ENCODE measurements around the gene KBTBD4. TPM values are rescaled to one million over a fixed set of nuclear protein-coding genes. Genes with fewer than 3 reads are reported as not detected.
A peak's percentile ranks its signal among the peaks of the same experiment; 100 is the strongest.

The KBTBD4 gene
- total and polyA plus RNA-seq, 7 experiments from 2014 or later = 15.0 to 47.2 (median 22.5) TPM

DNA sequence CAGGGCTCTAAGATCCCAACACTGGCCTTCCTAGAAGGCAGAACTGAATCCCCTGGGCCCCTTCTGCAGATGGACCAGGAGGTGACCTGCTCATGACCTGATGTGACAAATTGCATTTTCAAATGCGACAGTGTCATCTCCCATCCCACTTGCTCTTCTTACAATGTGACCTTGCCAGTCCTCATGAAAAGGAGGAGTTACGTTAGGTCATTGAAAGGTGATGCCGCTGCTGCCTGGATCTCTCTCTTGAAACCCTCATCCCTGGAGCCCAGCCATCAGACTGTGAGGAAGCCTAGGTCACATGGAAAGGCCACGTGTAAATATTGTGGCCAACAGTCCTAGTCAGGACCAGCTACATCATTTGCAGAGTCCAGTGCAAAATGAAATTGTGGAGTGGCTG lies 21.1 kb upstream of the KBTBD4 start:
- Histone ChIP-seq H3K27ac (ENCODE audit: low read depth, low read length) (no peak overlapping the region), H3K4me1 (ENCODE audit: control insufficient read depth in 2 of 2, insufficient read depth in 2 of 2, low read length in 2 of 2) (no peaks in the 10 kb centered on the region), H3K27me3 (ENCODE audit: control insufficient read depth in 2 of 2, insufficient read depth in 2 of 2, low read length in 2 of 2) (no peaks in the 10 kb centered on the region), H3K36me3 (ENCODE audit: control insufficient read depth in 2 of 3, insufficient read depth in 3 of 3, low read length in 3 of 3) (no peaks in the 10 kb centered on the region), H3K9me3 (ENCODE audit: control insufficient read depth in 2 of 3, low read length in 3 of 3) (no peaks in the 10 kb centered on the region), H3K4me3 (ENCODE audit: low read length) (no peak overlapping the region)
- no peak overlapping the region for H3K4me3 Mint-ChIP-seq
- intact Hi-C loops (cut with micrococcal nuclease) = loop anchor here in 1 of 2 donors (10.0 kb wide), 1 partner anchor 65 kb away; no protein-coding TSS in a partner anchor
- ATAC-seq (no peak), DNase-seq (no peak)
- H3K36me3 Mint-ChIP-seq = peaks cover 0 to 5% (median 0%) of the 10 kb centered on the region in 5 donors
- H3K27me3 Mint-ChIP-seq = peaks cover 8 to 15% (median 11%) of the 10 kb centered on the region in 5 donors
- H3K9me3 Mint-ChIP-seq = no peaks in the 10 kb centered on the region
- no peak overlapping the region for H3K27ac Mint-ChIP-seq
- ChIA-PET CTCF (no interaction called here), POLR2A (no interaction called here)
- H3K4me1 Mint-ChIP-seq = no peaks in the 10 kb centered on the region

- Mint-ChIP-seq H3K36me3 (peaks cover 0 to 5% (median 0%) of the 10 kb centered on the region in 5 donors), H3K9me3 (no peaks in the 10 kb centered on the region), H3K27me3 (peaks cover 36 to 39% (median 37%) of the 10 kb centered on the region in 5 donors), H3K27ac (no peak overlapping the region), H3K4me3 (no peak overlapping the region), H3K4me1 (peaks cover 0 to 14% (median 9%) of the 10 kb centered on the region in 7 donors)
- Histone ChIP-seq H3K27ac (ENCODE audit: low read depth, low read length) (no peak overlapping the region), H3K36me3 (ENCODE audit: control insufficient read depth in 2 of 3, insufficient read depth in 3 of 3, low read length in 3 of 3) (no peaks in the 10 kb centered on the region), H3K4me1 (ENCODE audit: control insufficient read depth in 2 of 2, insufficient read depth in 2 of 2, low read length in 2 of 2) (peaks cover 0 to 6% of the 10 kb centered on the region in 2 donors), H3K27me3 (ENCODE audit: control insufficient read depth in 2 of 2, insufficient read depth in 2 of 2, low read length in 2 of 2) (peaks cover 6 to 25% of the 10 kb centered on the region in 2 donors), H3K9me3 (ENCODE audit: control insufficient read depth in 2 of 3, low read length in 3 of 3) (no peaks in the 10 kb centered on the region), H3K4me3 (ENCODE audit: low read length) (no peak overlapping the region)
- CTCF ChIA-PET = no interaction called here
- intact Hi-C loops (cut with micrococcal nuclease) = loop anchor here in 1 of 2 donors (10.0 kb wide), 1 partner anchor 61 kb away; no protein-coding TSS in a partner anchor
- DNase-seq (no peak), ATAC-seq (no peak)
- POLR2A ChIA-PET = interaction anchor here (0.9 kb wide), 1 partner anchor 44 kb away, joined by 4 read pairs; no protein-coding TSS in a partner anchor
These were observed 17.2 kb upstream of the KBTBD4 start for GRCh38 chr11:47595967-47596366.

DNA sequence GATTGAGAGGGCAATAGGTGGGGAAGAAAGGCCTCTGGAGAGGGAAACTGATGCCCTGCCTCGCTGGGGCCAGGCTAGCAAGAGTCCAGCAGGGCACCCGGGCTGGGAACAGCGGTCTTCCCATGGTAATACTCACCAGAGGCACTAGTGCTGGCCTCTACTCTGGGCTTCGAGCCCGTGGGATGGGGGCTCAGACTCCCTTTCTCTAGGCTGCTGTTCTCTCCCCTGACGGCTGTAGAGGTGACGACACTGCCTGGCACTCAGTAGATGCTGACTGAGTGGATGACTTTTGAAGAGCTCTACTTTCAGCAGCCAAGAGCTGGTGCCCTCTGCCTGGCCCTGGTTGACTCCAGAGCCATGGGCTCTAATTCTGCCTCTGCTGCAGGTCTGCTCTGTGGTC lies 16.3 kb upstream of the KBTBD4 start:
- ATAC-seq (no peak), DNase-seq (no peak)
- Mint-ChIP-seq H3K4me1 (peaks cover 0 to 14% (median 9%) of the 10 kb centered on the region in 7 donors), H3K27me3 (peaks cover 36 to 39% (median 37%) of the 10 kb centered on the region in 5 donors), H3K27ac (no peak overlapping the region), H3K36me3 (peaks cover 0 to 5% (median 0%) of the 10 kb centered on the region in 5 donors), H3K4me3 (peak overlapping the region in 1 of 10 donors; percentile 3), H3K9me3 (no peaks in the 10 kb centered on the region)
- POLR2A ChIA-PET = interaction anchor here (0.5 to 0.9 kb wide), 3 partner anchors 13 to 43 kb away, joined by 3 to 4 read pairs (median 3); no protein-coding TSS in a partner anchor
- CTCF ChIA-PET = no interaction called here
- Histone ChIP-seq H3K27me3 (ENCODE audit: control insufficient read depth in 2 of 2, insufficient read depth in 2 of 2, low read length in 2 of 2) (peaks cover 6 to 25% of the 10 kb centered on the region in 2 donors), H3K27ac (ENCODE audit: low read depth, low read length) (no peak overlapping the region), H3K4me1 (ENCODE audit: control insufficient read depth in 2 of 2, insufficient read depth in 2 of 2, low read length in 2 of 2) (peaks cover 0 to 6% of the 10 kb centered on the region in 2 donors), H3K9me3 (ENCODE audit: control insufficient read depth in 2 of 3, low read length in 3 of 3) (no peaks in the 10 kb centered on the region), H3K4me3 (ENCODE audit: low read length) (no peak overlapping the region), H3K36me3 (ENCODE audit: control insufficient read depth in 2 of 3, insufficient read depth in 3 of 3, low read length in 3 of 3) (no peaks in the 10 kb centered on the region)
- intact Hi-C loops (cut with micrococcal nuclease) = loop anchor here in 1 of 2 donors (10.0 kb wide), 1 partner anchor 60 kb away; no protein-coding TSS in a partner anchor

- peaks cover 0 to 2% (median 0%) of the 10 kb centered on the region in 5 donors for H3K36me3 Mint-ChIP-seq
- H3K27ac ChIP-seq (ENCODE audit: low read depth, low read length) = no peak within 1 kb of the TSS
- H3K27me3 Mint-ChIP-seq = peaks cover 36 to 38% (median 36%) of the 10 kb centered on the region in 5 donors
- peaks cover 0 to 14% (median 9%) of the 10 kb centered on the region in 7 donors for H3K4me1 Mint-ChIP-seq
- H3K9me3 Mint-ChIP-seq = no peaks in the 10 kb centered on the region
- ATAC-seq (no peak), DNase-seq (no peak)
- no peak within 1 kb of the TSS for H3K4me3 ChIP-seq (ENCODE audit: low read length)
- ChIA-PET POLR2A (interaction anchor here (0.9 kb wide), 1 partner anchor 15 kb away, joined by 3 read pairs; the partner anchor contains the start of gene NDUFS3), CTCF (no interaction called here)
- peak within 1 kb of the TSS in 6 of 10 donors; percentile 5 to 67 (median 37) for H3K4me3 Mint-ChIP-seq
- peaks cover 0 to 6% of the 10 kb centered on the region in 2 donors for H3K4me1 ChIP-seq (ENCODE audit: control insufficient read depth in 2 of 2, insufficient read depth in 2 of 2, low read length in 2 of 2)
- no peak within 1 kb of the TSS for H3K27ac Mint-ChIP-seq
- intact Hi-C loops (cut with micrococcal nuclease) = loop anchor here in 1 of 2 donors (10.0 kb wide), 1 partner anchor 59 kb away; no protein-coding TSS in a partner anchor
- H3K9me3 ChIP-seq (ENCODE audit: control insufficient read depth in 2 of 3, low read length in 3 of 3) = no peaks in the 10 kb centered on the region
- H3K36me3 ChIP-seq (ENCODE audit: control insufficient read depth in 2 of 3, insufficient read depth in 3 of 3, low read length in 3 of 3) = no peaks in the 10 kb centered on the region
- peaks cover 6 to 25% of the 10 kb centered on the region in 2 donors for H3K27me3 ChIP-seq (ENCODE audit: control insufficient read depth in 2 of 2, insufficient read depth in 2 of 2, low read length in 2 of 2)
These were observed 15.4 kb upstream of the KBTBD4 start, which contains the start of gene C1QTNF4 for GRCh38 chr11:47593934-47594855. Gene C1QTNF4, minus strand, starts transcription at chr11:47594411. Its CDS starts 3,601 bp downstream, at chr11:47590810.

DNA sequence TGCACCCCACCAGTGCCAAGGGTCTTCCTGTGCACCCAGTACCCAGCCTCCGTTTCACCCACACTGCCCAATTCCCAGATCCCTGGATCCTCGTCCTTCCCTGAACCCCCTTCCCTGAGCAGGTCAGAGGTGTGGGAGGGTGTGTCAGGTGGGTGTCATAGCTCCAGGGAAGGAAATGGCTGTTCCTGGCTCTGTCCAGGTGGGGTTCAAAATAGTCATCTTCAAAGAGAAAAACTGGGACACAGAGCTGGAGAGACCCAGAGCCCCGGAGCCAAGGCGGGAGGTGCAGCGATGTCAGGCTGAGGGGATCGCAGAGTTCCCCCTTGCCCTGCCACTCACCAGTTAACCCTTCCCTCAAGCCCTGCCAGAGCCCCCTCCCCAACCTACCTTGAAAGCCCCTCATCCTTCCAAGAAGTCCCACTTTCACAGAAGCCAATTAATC lies 14.7 kb upstream of the KBTBD4 start:
- Mint-ChIP-seq H3K27me3 (peaks cover 33 to 38% (median 36%) of the 10 kb centered on the region in 5 donors), H3K9me3 (no peaks in the 10 kb centered on the region), H3K4me1 (peaks cover 0 to 14% (median 9%) of the 10 kb centered on the region in 7 donors), H3K36me3 (no peaks in the 10 kb centered on the region), H3K4me3 (peak overlapping the region in 5 of 10 donors; percentile 31 to 67 (median 39)), H3K27ac (no peak overlapping the region)
- intact Hi-C loops (cut with micrococcal nuclease) = loop anchor here in 1 of 2 donors (10.0 kb wide), 1 partner anchor 59 kb away; no protein-coding TSS in a partner anchor
- POLR2A ChIA-PET = interaction anchor here (0.9 kb wide), 1 partner anchor 14 kb away, joined by 3 read pairs; the partner anchor contains the start of gene NDUFS3
- no peak for DNase-seq
- Histone ChIP-seq H3K4me3 (ENCODE audit: low read length) (no peak overlapping the region), H3K4me1 (ENCODE audit: control insufficient read depth in 2 of 2, insufficient read depth in 2 of 2, low read length in 2 of 2) (peaks cover 0 to 6% of the 10 kb centered on the region in 2 donors), H3K27me3 (ENCODE audit: control insufficient read depth in 2 of 2, insufficient read depth in 2 of 2, low read length in 2 of 2) (peaks cover 6 to 25% of the 10 kb centered on the region in 2 donors), H3K27ac (ENCODE audit: low read depth, low read length) (no peak overlapping the region), H3K36me3 (ENCODE audit: control insufficient read depth in 2 of 3, insufficient read depth in 3 of 3, low read length in 3 of 3) (no peaks in the 10 kb centered on the region), H3K9me3 (ENCODE audit: control insufficient read depth in 2 of 3, low read length in 3 of 3) (no peaks in the 10 kb centered on the region)
- no peak for ATAC-seq
- CTCF ChIA-PET = no interaction called here

DNA sequence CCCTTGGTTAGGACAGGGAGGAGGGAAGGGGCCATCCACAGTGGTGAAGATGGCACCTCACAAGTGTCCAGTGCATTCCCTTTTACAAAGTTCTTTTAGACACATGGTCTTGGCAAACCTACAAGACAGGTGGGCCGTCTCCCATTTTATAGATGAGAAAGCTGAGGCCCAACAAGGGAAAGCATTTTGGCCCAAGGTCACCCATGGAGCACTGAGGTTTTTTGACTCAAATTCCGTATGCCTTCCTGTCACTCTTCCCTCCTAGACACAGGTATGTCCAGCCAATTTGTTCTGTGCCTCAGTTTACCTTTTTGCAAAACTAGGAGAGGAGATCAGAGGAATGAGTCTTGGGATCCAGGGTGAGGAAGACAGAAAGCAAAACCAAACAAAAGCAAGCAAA lies 14.2 kb upstream of the KBTBD4 start:
- ChIA-PET POLR2A (interaction anchor here (0.9 kb wide), 1 partner anchor 14 kb away, joined by 3 read pairs; the partner anchor contains the start of gene NDUFS3), CTCF (no interaction called here)

More for the DNA sequence above, 14.2 kb upstream of the KBTBD4 start:
- peaks cover 0 to 6% of the 10 kb centered on the region in 2 donors for H3K4me1 ChIP-seq (ENCODE audit: control insufficient read depth in 2 of 2, insufficient read depth in 2 of 2, low read length in 2 of 2)
- H3K27ac ChIP-seq (ENCODE audit: low read depth, low read length) = no peak overlapping the region
- Mint-ChIP-seq H3K4me1 (peaks cover 0 to 14% (median 9%) of the 10 kb centered on the region in 7 donors), H3K27ac (no peak overlapping the region), H3K9me3 (no peaks in the 10 kb centered on the region), H3K27me3 (peaks cover 33 to 38% (median 36%) of the 10 kb centered on the region in 5 donors), H3K36me3 (no peaks in the 10 kb centered on the region), H3K4me3 (peak overlapping the region in 2 of 10 donors; percentile 35 to 67)
- no peak overlapping the region for H3K4me3 ChIP-seq (ENCODE audit: low read length)
- H3K9me3 ChIP-seq (ENCODE audit: control insufficient read depth in 2 of 3, low read length in 3 of 3) = no peaks in the 10 kb centered on the region
- ATAC-seq = no peak
- H3K27me3 ChIP-seq (ENCODE audit: control insufficient read depth in 2 of 2, insufficient read depth in 2 of 2, low read length in 2 of 2) = peaks cover 6 to 25% of the 10 kb centered on the region in 2 donors
- DNase-seq = no peak
- H3K36me3 ChIP-seq (ENCODE audit: control insufficient read depth in 2 of 3, insufficient read depth in 3 of 3, low read length in 3 of 3) = no peaks in the 10 kb centered on the region
- intact Hi-C loops (cut with micrococcal nuclease) = loop anchor here in 1 of 2 donors (10.0 kb wide), 1 partner anchor 58 kb away; no protein-coding TSS in a partner anchor
